GM21367 (cell line): ENCODE data around the gene RTL1.

Experiments used
- ATAC-seq: cut with Tn5 transposase; IDR thresholded peaks from one replicate; pipeline ENCODE4 v1.9.1; 2021; ENCODE audit not compliant: unreplicated experiment

The RTL1 gene

DNA sequence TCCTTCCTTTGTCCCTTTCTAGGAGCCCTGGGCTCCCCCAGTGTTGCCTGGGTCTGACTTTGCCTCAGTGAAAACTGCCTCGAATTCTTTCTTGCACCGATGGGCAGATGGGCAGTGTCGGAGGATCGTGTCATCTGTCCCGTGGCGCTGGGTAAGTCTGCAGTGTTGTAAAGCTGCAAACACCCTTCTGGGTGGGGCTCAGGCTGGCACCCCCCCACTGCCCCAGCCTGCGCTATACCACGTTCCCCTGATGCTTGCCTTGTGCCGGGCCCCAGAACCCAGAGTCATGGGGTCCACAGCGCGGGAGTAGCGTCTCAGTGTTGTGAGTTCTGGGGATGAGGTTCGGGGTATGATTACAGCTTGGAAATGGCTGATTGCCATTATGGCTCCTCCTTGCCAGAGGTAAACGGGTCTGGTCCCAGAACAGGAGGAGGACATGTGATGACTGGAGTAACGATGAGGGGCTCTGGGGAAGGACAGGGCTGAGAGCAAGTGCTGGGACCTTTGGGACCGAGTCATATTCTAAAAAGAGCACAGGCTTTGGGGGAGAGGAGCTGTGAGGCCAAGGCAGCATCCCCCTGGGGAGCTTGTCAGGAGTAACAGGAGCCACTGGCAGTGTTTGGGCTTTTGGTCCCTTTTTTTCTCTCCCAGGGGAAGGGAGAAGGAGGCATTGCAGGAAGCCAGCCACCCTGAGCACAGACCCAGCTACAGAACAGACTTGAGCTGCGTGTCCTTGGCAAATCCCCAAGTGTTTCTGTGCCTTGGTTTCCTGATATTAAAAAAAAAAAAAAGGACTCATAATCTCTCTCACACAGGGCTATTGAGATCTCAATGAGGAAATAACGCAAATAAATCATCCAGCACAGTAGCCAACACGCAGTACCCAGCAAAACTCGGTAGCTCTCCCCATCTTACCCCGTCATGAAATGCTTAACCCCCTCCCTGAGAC, 4.3 kb downstream of the RTL1 start:
- ATAC-seq, result no peak

DNA sequence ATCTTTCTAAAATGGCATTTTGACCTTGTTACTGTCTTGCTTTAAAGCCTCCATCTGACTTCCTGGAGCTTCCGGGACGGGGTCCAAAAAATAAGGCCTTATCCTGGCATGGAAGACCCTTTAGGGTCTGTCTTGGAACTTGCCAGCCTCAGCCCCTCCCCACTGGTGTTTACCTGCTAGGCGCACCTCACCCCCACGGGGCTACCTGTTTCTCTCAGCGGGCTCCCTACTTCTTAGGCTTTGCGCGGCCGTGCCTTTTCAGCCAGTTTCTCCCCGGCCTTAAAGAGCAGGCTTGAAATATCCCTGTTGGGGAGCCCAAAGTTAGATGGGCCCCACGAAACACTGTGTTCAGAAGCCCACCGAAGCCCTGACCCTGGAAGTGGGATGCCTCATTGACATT, 5.1 kb downstream of the RTL1 start:
- ATAC-seq, result no peak

DNA sequence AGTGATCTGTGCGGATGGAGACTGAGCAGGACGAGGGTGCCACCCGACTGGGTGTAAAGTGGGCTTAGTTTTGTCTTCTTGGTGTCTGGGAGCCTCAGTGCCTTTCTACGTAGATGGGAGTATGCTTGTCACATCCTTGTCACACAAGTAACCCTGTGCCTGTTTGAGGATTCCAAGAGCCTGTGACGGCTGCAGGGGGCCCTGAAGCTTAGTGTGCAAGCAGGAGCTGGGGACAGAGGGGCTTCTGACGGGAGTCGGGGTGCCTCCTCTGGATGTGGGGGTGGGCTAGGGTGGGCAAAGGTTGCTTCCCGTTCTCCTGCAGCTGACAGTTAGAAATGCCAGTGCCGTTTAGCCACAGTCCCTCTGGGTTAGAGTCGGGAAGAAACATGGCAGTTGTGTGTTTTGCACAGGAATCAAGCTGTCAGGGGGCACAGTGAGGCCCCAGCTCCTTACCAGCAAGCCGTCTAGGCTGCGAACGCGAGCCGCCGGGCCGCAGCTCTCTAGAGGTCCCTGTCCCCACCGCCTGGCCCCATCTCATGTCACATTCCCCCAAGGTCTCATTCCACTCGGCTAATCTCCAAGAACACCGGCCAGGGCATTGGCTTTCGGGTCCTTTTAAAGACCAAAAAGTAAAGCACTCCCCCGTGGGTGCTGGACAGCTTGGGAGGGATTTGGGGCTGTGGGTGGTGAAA, 7.0 kb downstream of the RTL1 start:
- ATAC-seq, result no peak

DNA sequence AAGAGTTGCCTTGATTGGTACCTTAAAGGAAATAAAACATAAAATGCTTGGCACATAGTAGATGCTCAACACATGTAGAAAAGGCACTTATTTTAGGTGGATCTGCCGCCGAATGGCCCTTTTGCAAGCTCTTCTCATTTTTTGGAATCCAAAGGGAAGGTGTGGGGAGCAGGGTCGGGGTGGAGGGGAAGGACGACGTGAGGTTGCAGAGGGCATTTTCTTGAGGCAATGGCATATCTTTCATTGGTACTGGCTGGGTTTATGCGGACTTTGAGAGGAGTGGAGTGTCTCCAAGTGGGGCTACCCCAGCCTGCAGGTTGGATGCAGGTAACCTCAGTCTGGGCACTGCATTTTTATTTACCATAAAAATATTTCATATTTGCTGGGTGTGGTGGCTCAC, 8.1 kb downstream of the RTL1 start:
- no peak for ATAC-seq

DNA sequence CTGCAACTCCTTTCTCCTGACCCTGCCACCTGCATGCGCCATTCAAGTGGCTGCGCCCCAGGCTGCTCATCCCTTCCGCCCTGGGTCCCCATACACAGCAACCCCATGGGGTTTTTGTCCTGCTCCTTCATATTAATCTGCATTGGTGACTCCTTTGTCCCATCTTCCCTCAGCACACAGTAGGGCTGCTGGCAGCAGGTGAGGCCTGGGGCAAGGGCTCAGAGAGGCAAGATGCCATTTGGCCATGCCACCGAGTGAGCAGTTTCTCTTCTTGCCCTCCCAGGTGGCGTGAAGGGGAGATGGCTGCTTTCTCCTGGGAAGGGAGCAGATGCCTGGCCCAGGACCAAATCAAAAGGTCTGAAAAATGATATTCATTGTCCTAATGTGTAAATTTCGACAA, 9.1 kb downstream of the RTL1 start:
- no peak for ATAC-seq

DNA sequence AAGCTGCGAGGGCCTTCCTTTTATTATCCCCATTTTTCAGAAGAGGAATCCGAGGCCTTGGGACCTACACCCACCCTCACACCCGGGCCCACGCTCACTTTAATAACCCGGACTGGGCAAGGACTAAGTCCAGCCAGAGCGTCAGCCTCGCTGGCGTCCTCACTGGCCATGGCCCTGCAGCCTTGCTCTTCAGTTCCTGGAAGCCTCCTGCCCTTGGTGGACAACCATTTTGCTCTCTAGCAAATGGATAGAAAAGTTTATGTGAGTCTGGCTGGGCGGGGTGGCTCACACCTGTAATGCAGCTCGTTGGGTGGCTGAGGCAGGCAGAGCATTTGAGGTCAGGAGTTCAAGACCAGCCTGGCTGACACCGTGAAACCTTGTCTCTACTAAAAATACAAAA, 9.8 kb downstream of the RTL1 start:
- ATAC-seq, result no peak

DNA sequence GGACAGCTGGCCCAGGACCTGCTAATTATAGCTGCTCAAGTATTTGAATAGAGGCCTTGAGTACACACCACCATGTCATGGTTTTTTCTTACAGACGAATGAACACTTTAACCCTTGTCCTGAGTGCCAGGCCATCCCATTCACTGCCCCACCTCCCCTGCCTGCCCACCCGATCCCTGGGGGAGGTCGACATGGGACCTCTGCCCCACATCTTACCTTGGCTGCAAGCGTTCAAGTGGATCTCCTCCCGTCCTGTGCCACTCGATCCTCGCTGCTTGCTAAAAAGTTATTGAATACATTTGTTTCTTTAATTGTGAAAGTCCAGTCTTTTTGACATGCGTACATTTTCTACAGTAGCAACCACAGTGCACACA, 10.3 kb downstream of the RTL1 start:
- no peak for ATAC-seq

DNA sequence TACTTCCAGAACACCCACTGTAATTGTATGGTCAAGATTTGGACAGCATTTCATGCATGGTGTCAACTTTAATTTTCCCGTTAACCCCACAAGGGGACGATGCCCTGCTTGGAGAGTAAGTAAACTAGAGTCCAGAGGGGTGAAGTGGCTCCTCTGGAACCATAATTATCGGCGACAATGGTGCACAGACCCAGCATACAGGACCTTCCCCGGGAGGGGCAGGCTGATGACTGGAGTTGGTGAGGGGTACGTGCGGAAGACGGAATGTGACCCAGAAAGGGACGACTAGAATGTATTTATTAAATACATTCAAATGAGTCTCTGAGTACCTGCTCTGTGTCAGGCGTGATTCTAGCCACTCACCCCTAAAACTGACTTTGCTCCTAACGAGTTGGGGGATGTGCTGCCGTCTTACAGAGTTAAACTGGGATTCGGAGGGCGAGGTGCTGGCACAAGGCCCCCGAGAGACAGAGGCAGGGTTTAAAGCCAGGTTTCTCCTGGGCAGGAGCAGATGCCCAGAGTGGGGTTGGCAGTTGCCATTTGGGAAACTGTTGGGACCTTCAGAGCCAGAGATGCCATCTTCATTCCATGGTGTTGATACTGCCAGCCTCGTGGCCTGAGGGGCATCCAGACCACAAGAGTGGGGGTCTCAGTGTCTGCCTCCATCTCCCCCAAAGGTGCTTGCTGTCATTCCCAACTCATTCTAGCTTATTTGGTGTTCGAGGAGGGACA, 10.9 kb downstream of the RTL1 start:
- ATAC-seq, result no peak

DNA sequence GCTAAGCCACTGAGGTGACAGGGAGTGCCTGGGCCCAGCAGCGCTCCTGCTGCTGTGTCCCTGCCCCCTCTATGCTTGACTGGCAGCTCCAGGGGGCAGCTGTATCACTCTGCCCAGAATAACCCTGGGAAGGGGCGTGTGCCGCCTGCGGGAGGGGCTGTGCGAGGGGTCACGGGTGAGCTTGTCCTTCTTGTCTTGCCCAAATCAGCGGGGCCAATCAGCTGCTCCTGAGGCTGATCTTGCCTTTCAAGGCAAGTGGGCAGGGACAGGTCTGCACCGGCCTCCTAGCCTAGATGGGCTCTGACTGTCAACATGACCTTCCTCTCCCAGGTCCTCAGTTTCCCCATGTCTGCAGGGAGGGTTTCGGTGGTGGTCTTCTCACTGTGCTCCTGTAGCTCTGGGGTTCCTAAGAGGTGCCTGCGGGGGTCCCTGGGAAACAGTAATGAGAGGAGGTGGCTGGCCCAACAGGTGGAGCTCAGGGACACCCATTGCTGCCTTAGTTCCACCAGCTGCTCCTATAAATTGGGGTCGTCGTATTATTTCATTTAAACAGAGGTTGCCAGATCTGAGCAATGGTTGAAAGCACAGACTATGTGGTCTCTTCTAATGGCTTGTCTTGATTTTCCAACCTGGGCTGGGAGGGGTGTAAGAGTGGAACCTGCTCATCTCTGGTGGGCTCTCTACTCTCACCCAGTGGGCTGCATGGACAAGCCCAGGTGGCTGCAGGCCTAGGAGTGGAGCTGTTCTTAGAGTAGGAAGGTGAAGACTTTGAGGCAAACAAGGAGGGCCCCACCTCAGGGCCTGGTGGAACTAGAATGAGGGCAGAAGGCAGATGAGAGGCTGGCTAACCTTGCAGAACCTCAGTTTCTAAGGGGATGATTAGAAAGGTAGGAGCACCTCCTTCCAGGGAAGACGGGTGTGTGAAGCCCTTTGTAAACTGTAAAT, 11.7 kb downstream of the RTL1 start:
- ATAC-seq, result no peak

DNA sequence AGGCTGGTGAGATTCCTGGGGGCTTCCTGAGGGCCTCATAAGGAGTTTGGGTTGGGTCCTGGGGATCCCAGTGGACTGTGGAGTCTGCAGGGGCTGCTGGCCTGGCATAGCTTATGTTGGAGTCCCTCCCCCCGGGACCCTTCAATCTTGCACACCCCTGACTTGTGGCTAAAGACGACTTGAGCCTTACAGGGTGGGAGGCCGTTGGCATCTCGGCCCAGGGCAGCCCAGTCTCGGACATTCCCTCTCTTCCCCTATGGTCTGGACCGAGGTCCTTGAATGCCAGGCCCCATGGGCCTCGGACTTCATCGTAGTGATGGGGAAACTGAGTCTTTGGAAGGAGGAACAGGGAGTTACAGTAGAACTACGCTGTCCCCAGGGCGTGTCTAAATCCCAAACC, 12.5 kb downstream of the RTL1 start:
- ATAC-seq, result no peak

DNA sequence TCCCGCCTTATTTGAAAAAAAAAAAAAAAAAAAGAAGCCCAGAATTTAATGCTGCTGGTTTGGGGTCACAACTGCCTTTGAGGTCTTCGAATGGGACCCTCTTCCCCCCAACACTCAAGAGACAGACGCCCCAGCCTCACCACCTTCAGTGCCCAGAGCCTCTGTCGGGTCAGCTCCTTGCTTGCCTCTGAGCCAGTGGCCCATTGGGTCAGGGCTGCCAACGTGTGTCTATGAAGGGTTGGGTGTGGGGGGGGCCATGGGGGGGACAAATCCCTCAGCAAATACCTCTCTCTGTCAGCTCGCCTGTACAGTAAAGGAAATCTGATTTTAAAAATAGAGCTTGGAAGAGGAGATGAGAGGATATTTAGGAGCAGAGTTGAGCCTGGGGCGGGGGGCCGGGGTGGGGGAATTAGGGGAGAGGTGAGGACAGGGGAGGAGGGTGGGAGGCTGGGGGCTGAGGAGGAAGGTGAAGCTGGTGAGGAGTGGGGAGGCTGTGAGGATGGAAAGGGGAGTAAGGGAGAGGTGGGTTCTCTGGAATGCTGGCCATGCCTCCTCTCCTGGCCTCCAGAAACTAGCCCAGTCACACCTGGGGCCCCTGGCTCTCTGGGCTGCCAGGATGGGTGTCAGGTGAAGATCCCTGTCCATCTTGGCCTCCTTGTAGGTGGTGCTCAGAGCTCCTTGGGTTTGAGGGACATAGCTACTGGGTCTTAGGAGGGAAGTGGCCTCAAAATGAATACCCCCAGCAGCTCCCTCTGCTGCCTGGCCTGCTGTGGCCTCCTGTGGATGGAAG, 13.3 kb downstream of the RTL1 start:
- ATAC-seq, result no peak

DNA sequence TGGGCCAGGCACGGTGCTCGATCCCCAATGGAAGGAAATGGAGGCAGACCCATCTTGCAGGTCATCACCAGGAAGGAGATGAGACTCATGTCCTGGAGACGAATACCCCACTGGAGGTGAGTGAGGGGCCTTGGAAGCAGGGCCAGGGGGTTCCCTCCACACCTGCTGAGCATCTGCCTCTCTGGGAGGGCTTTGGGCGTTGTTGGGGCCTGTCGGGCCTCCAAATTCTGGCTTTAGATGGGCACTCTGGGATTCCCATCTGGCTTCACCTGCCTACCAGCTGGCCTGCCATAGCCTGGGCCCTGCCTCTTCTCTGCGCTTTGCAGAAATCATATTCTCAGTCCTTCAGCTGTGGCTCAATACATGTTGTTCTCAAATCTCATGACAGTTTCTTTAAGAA, 13.9 kb downstream of the RTL1 start:
- no peak for ATAC-seq

DNA sequence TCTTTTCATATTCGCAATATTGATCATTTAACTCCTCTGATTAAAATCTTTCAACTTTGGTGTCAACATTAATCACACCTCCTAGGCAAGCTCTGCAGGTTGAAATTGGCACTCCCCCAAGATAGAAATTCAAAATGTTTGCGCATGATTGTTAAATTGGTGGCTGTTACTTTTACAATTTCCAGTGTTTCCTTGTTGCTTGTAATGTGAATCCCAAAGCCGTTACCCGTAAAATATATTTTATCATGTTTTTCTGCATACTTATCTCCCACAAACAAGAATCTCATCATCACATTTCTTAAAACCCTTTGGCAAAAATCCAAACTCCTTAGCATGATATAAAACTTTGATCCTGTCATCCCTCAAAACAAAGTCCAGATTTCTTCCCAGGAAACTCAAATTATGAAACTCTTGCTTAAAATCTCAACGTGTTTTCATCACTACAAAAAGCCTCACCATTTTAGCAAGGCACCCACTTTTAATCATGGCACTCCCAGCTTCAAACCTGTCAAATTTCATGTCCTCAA, 14.7 kb downstream of the RTL1 start:
- ATAC-seq, result no peak

DNA sequence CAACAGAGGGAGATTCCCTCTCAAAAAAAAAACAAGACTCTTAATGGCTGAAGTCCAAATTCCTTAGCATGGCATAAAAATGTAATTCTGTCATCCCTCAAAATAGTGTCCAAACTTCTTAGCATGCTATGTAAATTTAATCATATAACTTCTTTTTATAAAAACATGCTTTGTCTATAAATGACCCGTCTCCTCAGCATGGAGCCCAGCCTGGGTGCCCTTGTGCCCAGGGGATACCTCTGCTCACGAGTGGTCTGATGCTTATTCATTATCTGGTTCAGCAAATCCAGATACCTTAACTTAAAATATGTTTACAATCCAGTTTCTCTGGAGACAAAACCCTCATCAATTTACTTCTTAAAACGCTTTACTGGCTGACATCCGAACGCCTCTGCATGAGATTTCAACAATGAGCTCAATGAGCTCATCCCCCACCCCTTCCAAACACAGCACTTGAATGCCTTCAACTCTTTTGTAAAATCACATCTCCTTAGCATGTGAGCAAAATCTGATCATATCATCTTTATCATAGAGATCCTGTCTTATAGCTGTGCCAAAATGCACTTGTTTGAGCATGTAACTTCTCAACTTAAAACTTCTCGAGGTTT, 15.7 kb downstream of the RTL1 start:
- ATAC-seq, result no peak

DNA sequence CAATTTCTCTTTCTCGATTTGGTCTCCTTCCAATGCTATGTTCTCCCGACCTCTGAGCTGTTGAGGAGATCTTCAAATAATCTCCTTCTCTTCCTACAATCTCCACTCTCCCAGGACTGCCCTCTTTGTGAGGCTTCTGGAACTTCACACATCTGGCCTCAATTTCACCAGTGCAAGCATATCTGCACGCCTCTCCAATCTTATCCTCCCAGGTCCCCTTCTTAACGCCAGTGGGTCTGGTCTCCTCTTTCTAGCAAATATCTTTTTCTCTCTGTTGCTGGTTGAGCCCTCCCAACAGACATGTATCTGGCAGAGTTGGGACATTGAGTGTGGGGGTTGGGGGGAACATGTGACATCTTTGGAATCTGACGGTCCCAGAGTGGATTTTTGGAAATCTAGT, 17.9 kb downstream of the RTL1 start:
- ATAC-seq, result no peak

DNA sequence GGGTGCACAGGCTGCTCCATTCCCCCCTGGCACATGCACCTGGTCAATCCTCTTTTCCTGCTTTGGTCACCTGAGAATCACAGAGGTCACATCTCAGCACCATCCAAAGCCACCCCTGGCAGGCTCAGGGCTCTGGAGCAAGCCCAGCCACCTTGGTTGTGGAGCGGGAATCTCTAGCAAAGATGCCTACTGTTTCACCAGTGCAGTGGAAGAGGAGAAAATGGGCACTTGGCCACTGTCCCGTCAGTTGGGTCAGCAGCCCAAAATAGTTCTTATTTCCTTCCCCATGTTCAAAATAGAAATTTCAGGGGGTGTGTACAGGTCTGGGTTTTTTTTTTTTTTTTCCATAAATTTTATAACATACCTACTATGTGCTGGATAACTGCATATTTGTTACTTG, 18.3 kb downstream of the RTL1 start:
- no peak for ATAC-seq

DNA sequence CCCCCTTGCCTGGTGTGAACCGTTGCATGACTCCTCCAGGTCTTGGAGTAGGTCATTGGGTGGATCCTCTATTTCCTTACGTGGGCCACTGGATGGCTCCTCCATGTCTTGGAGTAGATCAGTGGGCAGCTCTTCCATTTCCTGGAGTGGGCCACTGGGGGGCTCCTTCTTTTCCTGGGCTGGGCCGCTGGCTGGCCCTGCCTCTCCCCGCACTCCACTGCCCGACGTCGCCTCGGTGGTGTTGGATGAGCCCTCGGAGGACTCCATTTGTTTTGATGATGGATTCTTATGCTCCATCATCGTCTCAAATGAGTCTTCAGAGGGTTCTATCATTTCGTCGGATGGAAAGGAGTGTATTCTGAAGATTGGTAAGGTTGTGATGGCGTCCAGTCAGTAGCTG, 19.1 kb downstream of the RTL1 start:
- ATAC-seq, result no peak

DNA sequence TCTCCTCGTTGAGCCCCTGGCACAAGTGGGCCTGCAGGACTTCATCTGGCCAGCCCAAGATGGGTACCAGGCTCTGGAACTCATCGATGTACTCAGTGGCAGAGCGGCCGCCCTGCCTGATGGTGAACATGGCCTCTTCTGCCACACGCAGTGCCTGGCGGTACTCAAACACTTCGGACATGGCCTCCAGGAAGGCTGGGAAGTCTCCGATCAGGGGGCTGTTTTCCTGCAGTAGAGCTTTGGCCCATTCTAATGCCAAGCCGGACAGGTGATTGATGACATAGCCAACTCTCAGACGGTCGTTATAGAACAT, 19.8 kb downstream of the RTL1 start:
- ATAC-seq, result no peak

DNA sequence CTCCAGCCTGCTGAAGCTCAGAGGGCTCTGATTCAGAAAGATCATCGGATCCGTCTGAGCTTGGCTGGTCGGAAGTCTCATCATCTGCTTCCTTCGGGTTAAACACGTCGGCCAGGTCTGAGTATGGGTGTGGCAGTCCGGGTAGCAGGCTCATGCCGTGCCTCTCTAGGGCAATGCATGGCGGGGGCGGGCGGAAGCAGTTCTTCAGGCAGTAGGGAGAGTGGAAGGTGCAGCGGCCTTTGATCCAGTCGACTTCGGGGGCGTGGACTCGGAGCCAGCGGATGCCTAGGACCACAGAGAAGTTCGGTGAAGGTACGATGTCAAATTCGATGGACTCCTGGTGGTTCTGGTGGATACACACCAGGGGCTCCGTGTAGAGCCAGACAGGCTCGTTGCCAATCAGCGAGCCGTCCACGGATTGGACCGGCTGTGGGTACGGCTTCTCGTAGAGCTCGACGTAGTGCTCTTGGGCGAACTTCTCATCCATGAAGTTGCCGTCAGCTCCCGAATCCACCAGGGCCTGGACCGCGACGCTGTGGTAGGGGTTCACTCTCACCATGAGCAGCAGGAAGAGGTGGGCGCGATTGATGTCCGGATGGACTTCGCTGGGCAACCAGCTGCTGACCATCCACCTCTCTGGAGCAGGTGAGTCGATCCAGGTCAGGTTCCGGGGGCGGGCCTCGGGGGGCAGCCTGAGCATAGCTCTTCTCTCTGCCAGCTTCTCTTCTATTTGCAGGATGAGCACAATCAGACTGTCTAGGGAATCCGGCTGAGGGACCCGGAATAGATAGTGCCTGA, 20.3 kb downstream of the RTL1 start:
- no peak for ATAC-seq
